Neural progenitor cell (in vitro differentiated cells): ENCODE data around the gene DIAPH3. TPM values are rescaled to one million over a fixed set of nuclear protein-coding genes. Genes with fewer than 3 reads are reported as not detected.

Source experiments
- DNase-seq: peaks from one replicate; pipeline ENCODE4 v3.0.0-alpha.2; 2016; ENCODE audit warnings: low spot score
- H2AFZ ChIP-seq: fragments of 200-600 bp; sonication (generic); replicated peaks from 2 replicates; pipeline ENCODE4 v1.6.1; 2016; ENCODE audit warnings: antibody characterized with exemption
- H3F3A ChIP-seq: fragments of 200-600 bp; sonication (generic); 2 replicates; pipeline ENCODE4 v1.6.1; 2016; ENCODE audit warnings: antibody characterized with exemption, low read depth
- H3K27ac ChIP-seq: fragments of 200-600 bp; sonication (generic); 2 replicates; pipeline ENCODE4 v1.5.1; 2016; ENCODE audit warnings: mild to moderate bottlenecking
- H3K27me3 ChIP-seq: fragments of 200-600 bp; sonication (generic); 2 replicates; pipeline ENCODE4 v1.6.1; 2016; ENCODE audit warnings: mild to moderate bottlenecking, moderate library complexity
- H3K36me3 ChIP-seq: fragments of 200-600 bp; sonication (generic); 2 replicates; pipeline ENCODE4 v1.5.1; 2016
- H3K4me1 ChIP-seq: fragments of 200-600 bp; sonication (generic); 2 replicates; pipeline ENCODE4 v1.6.1; 2016; ENCODE audit warnings: mixed run types
- H3K4me2 ChIP-seq: fragments of 200-600 bp; sonication (generic); 2 replicates; pipeline ENCODE4 v1.6.1; 2016
- H3K4me3 ChIP-seq: fragments of 200-600 bp; sonication (generic); 2 replicates; pipeline ENCODE4 v1.5.1; 2016
- H3K79me2 ChIP-seq: fragments of 200-600 bp; sonication (generic); 2 replicates; pipeline ENCODE4 v1.6.1; 2016; ENCODE audit warnings: low read depth
- H3K9ac ChIP-seq: fragments of 200-600 bp; sonication (generic); 2 replicates; pipeline ENCODE4 v1.6.1; 2016
- H3K9me3 ChIP-seq: fragments of 200-600 bp; sonication (generic); 2 replicates; pipeline ENCODE4 v1.5.1; 2016; ENCODE audit warnings: low read depth
- H4K20me1 ChIP-seq: fragments of 200-600 bp; sonication (generic); 2 replicates; pipeline ENCODE4 v1.6.1; 2016; ENCODE audit warnings: low read depth
- H3K27ac Mint-ChIP-seq: 3 replicates; pipeline ENCODE4 v1.8.0; 2021; ENCODE audit warnings: mixed read lengths
- H3K27me3 Mint-ChIP-seq: 2 replicates; pipeline ENCODE4 v1.8.0; 2022; ENCODE audit warnings: low read depth, mild to moderate bottlenecking, inconsistent platforms, moderate library complexity, mixed read lengths; ENCODE audit not compliant: insufficient read depth
- H3K36me3 Mint-ChIP-seq: 3 replicates; pipeline ENCODE4 v1.8.0; 2021; ENCODE audit warnings: mixed read lengths
- H3K4me1 Mint-ChIP-seq: 3 replicates; pipeline ENCODE4 v1.8.0; 2021; ENCODE audit warnings: mixed read lengths
- H3K4me3 Mint-ChIP-seq: 3 replicates; pipeline ENCODE4 v1.8.0; 2021; ENCODE audit warnings: mild to moderate bottlenecking, moderate library complexity, mixed read lengths
- H3K9me3 Mint-ChIP-seq: 3 replicates; pipeline ENCODE4 v1.8.0; 2020; ENCODE audit warnings: mixed read lengths
- EZH2 ChIP-seq: fragments of 200-600 bp; sonication (generic); IDR thresholded peaks from 2 replicates; pipeline ENCODE4 v1.6.1; 2017; ENCODE audit warnings: antibody characterized with exemption, mild to moderate bottlenecking, moderate library complexity
- EZH2phosphoT487 ChIP-seq: fragments of 200-600 bp; sonication (generic); IDR thresholded peaks from 2 replicates; pipeline ENCODE4 v1.6.1; 2017; ENCODE audit warnings: antibody characterized with exemption
- total RNA-seq: library from RNA; depleted of rRNA; stranded (reverse); fragments of >200 nt; gene quantifications from 2 replicates; pipeline ENCODE4 v1.2.3, GENCODE V29; 2015; ENCODE audit warnings: low replicate concordance
- TF ChIP-seq, protein P1 (sequence below): fragments of 200-600 bp; sonication (generic); IDR thresholded peaks from 2 replicates; pipeline ENCODE4 v1.5.1; 2017; ENCODE audit warnings: antibody characterized with exemption, mild to moderate bottlenecking

Gene DIAPH3
- total RNA-seq, 1 donor from 2014 or later: 51.5 TPM

DNA sequence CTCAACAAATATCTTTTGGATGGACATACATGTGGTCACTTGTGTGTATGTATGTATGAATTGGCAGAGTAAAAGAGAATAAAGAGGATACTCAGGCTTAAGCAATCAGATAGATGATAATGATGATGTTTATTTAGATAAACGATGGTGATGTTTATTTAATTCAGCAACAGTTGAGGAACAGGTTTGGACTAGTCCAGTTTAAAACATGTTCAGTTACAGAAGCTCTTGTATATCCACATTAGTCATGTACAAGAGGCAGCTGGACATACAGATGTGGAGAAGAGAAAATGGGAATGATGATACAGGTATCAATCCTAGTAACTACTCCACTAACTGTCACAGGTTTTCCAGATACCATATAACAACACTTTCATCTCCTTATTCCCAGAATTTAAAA lies 232.1 kb downstream of the DIAPH3 start:
- Mint-ChIP-seq H3K36me3 (peaks cover 17% of the 10 kb centered on the region), H3K4me1 (no peaks in the 10 kb centered on the region), H3K9me3 (peaks cover 7% of the 10 kb centered on the region), H3K27ac (no peak overlapping the region), H3K27me3 (no peaks in the 10 kb centered on the region), H3K4me3 (no peak overlapping the region)
- Histone ChIP-seq H3K27ac (no peak overlapping the region), H3K27me3 (no peaks in the 10 kb centered on the region), H3K4me1 (no peaks in the 10 kb centered on the region), H3K79me2 (no peaks in the 10 kb centered on the region), H3K9ac (no peak overlapping the region), H3K4me3 (no peak overlapping the region), H3K36me3 (no peaks in the 10 kb centered on the region), H2AFZ (no peak overlapping the region), H3K9me3 (no peaks in the 10 kb centered on the region), H3K4me2 (no peak overlapping the region), H3F3A (no peaks in the 10 kb centered on the region), H4K20me1 (no peaks in the 10 kb centered on the region)
- no peak for DNase-seq
- TF ChIP-seq, protein P1, sequence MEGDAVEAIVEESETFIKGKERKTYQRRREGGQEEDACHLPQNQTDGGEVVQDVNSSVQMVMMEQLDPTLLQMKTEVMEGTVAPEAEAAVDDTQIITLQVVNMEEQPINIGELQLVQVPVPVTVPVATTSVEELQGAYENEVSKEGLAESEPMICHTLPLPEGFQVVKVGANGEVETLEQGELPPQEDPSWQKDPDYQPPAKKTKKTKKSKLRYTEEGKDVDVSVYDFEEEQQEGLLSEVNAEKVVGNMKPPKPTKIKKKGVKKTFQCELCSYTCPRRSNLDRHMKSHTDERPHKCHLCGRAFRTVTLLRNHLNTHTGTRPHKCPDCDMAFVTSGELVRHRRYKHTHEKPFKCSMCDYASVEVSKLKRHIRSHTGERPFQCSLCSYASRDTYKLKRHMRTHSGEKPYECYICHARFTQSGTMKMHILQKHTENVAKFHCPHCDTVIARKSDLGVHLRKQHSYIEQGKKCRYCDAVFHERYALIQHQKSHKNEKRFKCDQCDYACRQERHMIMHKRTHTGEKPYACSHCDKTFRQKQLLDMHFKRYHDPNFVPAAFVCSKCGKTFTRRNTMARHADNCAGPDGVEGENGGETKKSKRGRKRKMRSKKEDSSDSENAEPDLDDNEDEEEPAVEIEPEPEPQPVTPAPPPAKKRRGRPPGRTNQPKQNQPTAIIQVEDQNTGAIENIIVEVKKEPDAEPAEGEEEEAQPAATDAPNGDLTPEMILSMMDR: no peak
- TF ChIP-seq EZH2phosphoT487 (no peak), EZH2 (no peak)

DNA sequence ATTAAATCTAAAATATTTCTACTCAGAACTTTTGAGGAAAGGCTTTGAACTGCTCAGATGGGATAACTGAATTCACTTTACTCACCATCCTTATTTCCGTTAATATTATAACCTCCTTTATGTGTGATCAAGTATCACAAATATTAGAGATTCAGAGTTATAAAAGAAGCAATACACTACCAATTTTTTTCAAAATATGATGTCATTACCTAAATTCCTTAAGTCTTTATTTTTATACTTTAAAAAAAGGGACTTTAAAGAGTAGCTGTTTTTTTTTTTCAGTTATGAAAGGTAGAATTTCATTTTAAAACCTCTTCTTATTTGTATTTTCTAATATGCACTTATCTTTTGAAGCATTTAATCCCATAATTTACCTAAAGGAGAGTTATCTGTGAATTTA lies 239.5 kb downstream of the DIAPH3 start:
- H2AFZ ChIP-seq: no peak overlapping the region
- H3K36me3 ChIP-seq: peaks cover 5% of the 10 kb centered on the region
- no peak overlapping the region for H3K4me3 ChIP-seq
- H3K27me3 ChIP-seq: no peaks in the 10 kb centered on the region
- TF ChIP-seq, protein P1: no peak
- TF ChIP-seq EZH2phosphoT487 (no peak), EZH2 (no peak)
- H3K4me1 ChIP-seq: no peaks in the 10 kb centered on the region
- H3K9ac ChIP-seq: no peak overlapping the region
- H3K4me1 Mint-ChIP-seq: no peaks in the 10 kb centered on the region
- H3K4me2 ChIP-seq: no peak overlapping the region
- no peak overlapping the region for H3K27ac Mint-ChIP-seq
- H3K4me3 Mint-ChIP-seq: no peak overlapping the region
- H3K9me3 Mint-ChIP-seq: peaks cover 7% of the 10 kb centered on the region
- no peaks in the 10 kb centered on the region for H3K79me2 ChIP-seq
- H3K36me3 Mint-ChIP-seq: peaks cover 24% of the 10 kb centered on the region
- H3F3A ChIP-seq: no peaks in the 10 kb centered on the region
- no peak for DNase-seq
- H3K9me3 ChIP-seq: no peaks in the 10 kb centered on the region
- H3K27me3 Mint-ChIP-seq: no peaks in the 10 kb centered on the region
- no peak overlapping the region for H3K27ac ChIP-seq
- no peaks in the 10 kb centered on the region for H4K20me1 ChIP-seq

GRCh38 chr13:59915252-59915651 lies 248.5 kb downstream of the DIAPH3 start:
- Histone ChIP-seq H2AFZ (no peak overlapping the region), H4K20me1 (no peaks in the 10 kb centered on the region), H3K9ac (no peak overlapping the region), H3K27ac (no peak overlapping the region), H3K4me2 (no peak overlapping the region), H3K4me3 (no peak overlapping the region), H3K27me3 (no peaks in the 10 kb centered on the region), H3F3A (no peaks in the 10 kb centered on the region), H3K9me3 (no peaks in the 10 kb centered on the region), H3K36me3 (no peaks in the 10 kb centered on the region), H3K4me1 (no peaks in the 10 kb centered on the region), H3K79me2 (no peaks in the 10 kb centered on the region)
- no peak for DNase-seq
- no peak overlapping the region for H3K4me3 Mint-ChIP-seq
- H3K27ac Mint-ChIP-seq: no peak overlapping the region
- peaks cover 2% of the 10 kb centered on the region for H3K36me3 Mint-ChIP-seq
- no peaks in the 10 kb centered on the region for H3K27me3 Mint-ChIP-seq
- H3K9me3 Mint-ChIP-seq: no peaks in the 10 kb centered on the region
- H3K4me1 Mint-ChIP-seq: no peaks in the 10 kb centered on the region
- TF ChIP-seq, protein P1: no peak
- no peak for TF ChIP-seq EZH2phosphoT487
- TF ChIP-seq EZH2: no peak

DNA sequence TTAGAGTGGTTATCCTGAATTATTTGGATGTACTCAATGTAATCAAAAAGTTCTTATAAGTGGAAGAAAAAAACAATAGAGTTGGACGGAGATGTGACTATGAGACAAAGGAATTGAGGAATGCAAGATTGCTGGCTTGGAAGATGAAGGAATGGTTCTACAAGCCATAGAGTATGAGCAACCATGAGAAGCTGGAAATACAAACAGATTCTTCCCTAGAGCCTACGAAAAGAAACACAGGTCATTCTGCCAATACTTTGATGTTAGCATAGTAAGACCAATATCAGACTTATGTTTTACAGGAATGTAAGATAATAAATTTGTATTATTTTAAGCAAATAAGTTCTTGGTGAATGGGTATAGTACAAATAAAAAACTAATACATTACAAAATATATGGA lies 249.2 kb downstream of the DIAPH3 start:
- Histone ChIP-seq H3F3A (no peaks in the 10 kb centered on the region), H3K4me2 (no peak overlapping the region), H3K36me3 (no peaks in the 10 kb centered on the region), H3K27ac (no peak overlapping the region), H3K4me1 (no peaks in the 10 kb centered on the region), H3K79me2 (no peaks in the 10 kb centered on the region), H3K27me3 (no peaks in the 10 kb centered on the region), H2AFZ (no peak overlapping the region), H3K9me3 (no peaks in the 10 kb centered on the region), H3K9ac (no peak overlapping the region), H4K20me1 (no peaks in the 10 kb centered on the region), H3K4me3 (no peak overlapping the region)
- Mint-ChIP-seq H3K27ac (no peak overlapping the region), H3K4me1 (no peaks in the 10 kb centered on the region), H3K36me3 (peaks cover 2% of the 10 kb centered on the region), H3K27me3 (no peaks in the 10 kb centered on the region), H3K9me3 (no peaks in the 10 kb centered on the region), H3K4me3 (no peak overlapping the region)
- no peak for TF ChIP-seq EZH2
- TF ChIP-seq, protein P1: no peak
- no peak for DNase-seq
